Caco-2 (cell line): ENCODE data around the gene GRM6. TPM values are rescaled to one million over a fixed set of nuclear protein-coding genes. Genes with fewer than 3 reads are reported as not detected.

Experiments
- BruUV-seq: library from RNA; stranded (reverse); fragments of 400-500 nt; replicated peaks from 2 replicates; lab custom pipeline; 2021; lab: Mats Ljungman, UMichigan
- CTCF ChIA-PET: fragments of 300-600 bp; sonication (Branson Sonifier 250); formaldehyde crosslinking; loops from one replicate; lab custom pipeline; 2022; ENCODE audit warnings: antibody characterized with exemption; lab: Charles Lee
- POLR2A ChIA-PET: fragments of 300-600 bp; sonication (Branson Sonifier 250); formaldehyde crosslinking; loops from one replicate; lab custom pipeline; 2022; ENCODE audit warnings: antibody characterized with exemption; lab: Charles Lee
- DNase-seq, 2 experiments: peaks; one replicate each; pipeline versions ENCODE4 v3.0.0 to v3.0.0-alpha.2; 2020 to 2022
- H3K27me3 ChIP-seq: replicated peaks from 2 replicates; pipeline ENCODE4 v1.6.0; 2011; ENCODE audit warnings: low read length; ENCODE audit not compliant: control insufficient read depth, insufficient read depth
- H3K36me3 ChIP-seq: 2 replicates; pipeline ENCODE4 v1.5.1; 2011; ENCODE audit warnings: low read length; ENCODE audit not compliant: control insufficient read depth, insufficient read depth
- H3K4me1 ChIP-seq: fragments of 250-450 bp; sonication (Bioruptor Pico); 2 replicates; pipeline ENCODE4 v1.5.1; 2020; ENCODE audit warnings: mild to moderate bottlenecking
- H3K4me3 ChIP-seq: 2 replicates; pipeline ENCODE4 v1.5.1; 2011; ENCODE audit warnings: low read depth, mild to moderate bottlenecking, control low read depth, low read length
- H3K9me3 ChIP-seq: fragments of 250-450 bp; sonication (Bioruptor Pico); 2 replicates; pipeline ENCODE4 v1.5.1; 2020; ENCODE audit warnings: mild to moderate bottlenecking, moderate library complexity
- H3K27ac Mint-ChIP-seq: one replicate; pipeline ENCODE4 v1.8.0; 2022; ENCODE audit warnings: mixed read lengths; ENCODE audit not compliant: unreplicated experiment
- H3K27me3 Mint-ChIP-seq: one replicate; pipeline ENCODE4 v1.8.0; 2022; ENCODE audit warnings: mixed read lengths; ENCODE audit not compliant: insufficient read depth, unreplicated experiment
- H3K36me3 Mint-ChIP-seq: one replicate; pipeline ENCODE4 v1.8.0; 2022; ENCODE audit warnings: mild to moderate bottlenecking, mixed read lengths; ENCODE audit not compliant: insufficient read depth, unreplicated experiment
- H3K4me1 Mint-ChIP-seq: one replicate; pipeline ENCODE4 v1.8.0; 2022; ENCODE audit warnings: low read depth, mixed read lengths; ENCODE audit not compliant: unreplicated experiment
- H3K4me3 Mint-ChIP-seq: one replicate; pipeline ENCODE4 v1.8.0; 2022; ENCODE audit warnings: mild to moderate bottlenecking, moderate library complexity, mixed read lengths; ENCODE audit not compliant: unreplicated experiment
- H3K9me3 Mint-ChIP-seq: one replicate; pipeline ENCODE4 v1.8.0; 2022; ENCODE audit warnings: mixed read lengths; ENCODE audit not compliant: unreplicated experiment
- intact Hi-C: fragments of 100-400 bp; cut with micrococcal nuclease; formaldehyde crosslinking; loops from one replicate; pipeline ENCODE4 v1.10.0; 2022; ENCODE audit not compliant: unreplicated experiment
- total RNA-seq: library from RNA; stranded (reverse); gene quantifications from 2 replicates; pipeline ENCODE4 v1.2.3, GENCODE V29; 2022
- TF ChIP-seq, protein P1 (sequence below), 2 experiments: fragments of 200-600 bp in 1 of 2; IDR thresholded peaks; 1 replicate in 1 of 2; 2 replicates in 1 of 2; pipeline versions ENCODE4 v1.5.1 to v1.8.0; 2011 to 2022; ENCODE audit warnings: antibody characterized with exemption in 1 of 2, control low read depth in 1 of 2, inconsistent platforms in 1 of 2, low read depth in 1 of 2, low read length in 1 of 2, mild to moderate bottlenecking in 1 of 2, moderate library complexity in 1 of 2; ENCODE audit not compliant: insufficient read depth in 1 of 2, severe bottlenecking in 1 of 2, unreplicated experiment in 1 of 2

Gene GRM6
- total RNA-seq, 1 experiment from 2014 or later, result not detected

- H3K36me3 Mint-ChIP-seq, result no peaks in the 10 kb centered on the region
- no TSS peak for BruUV-seq
- intact Hi-C loops, result no loop called here
- Histone ChIP-seq H3K36me3 (no peaks in the 10 kb centered on the region), H3K9me3 (no peaks in the 10 kb centered on the region; the same call in 1 of the 2 replicates), H3K4me3 (no peak overlapping the region), H3K4me1 (no peaks in the 10 kb centered on the region), H3K27me3 (no peaks in the 10 kb centered on the region)
- DNase-seq, result no peak
- no peaks in the 10 kb centered on the region for H3K4me1 Mint-ChIP-seq
- ChIA-PET CTCF (no interaction called here), POLR2A (no interaction called here)
- no peak overlapping the region for H3K27ac Mint-ChIP-seq
- TF ChIP-seq, protein P1, sequence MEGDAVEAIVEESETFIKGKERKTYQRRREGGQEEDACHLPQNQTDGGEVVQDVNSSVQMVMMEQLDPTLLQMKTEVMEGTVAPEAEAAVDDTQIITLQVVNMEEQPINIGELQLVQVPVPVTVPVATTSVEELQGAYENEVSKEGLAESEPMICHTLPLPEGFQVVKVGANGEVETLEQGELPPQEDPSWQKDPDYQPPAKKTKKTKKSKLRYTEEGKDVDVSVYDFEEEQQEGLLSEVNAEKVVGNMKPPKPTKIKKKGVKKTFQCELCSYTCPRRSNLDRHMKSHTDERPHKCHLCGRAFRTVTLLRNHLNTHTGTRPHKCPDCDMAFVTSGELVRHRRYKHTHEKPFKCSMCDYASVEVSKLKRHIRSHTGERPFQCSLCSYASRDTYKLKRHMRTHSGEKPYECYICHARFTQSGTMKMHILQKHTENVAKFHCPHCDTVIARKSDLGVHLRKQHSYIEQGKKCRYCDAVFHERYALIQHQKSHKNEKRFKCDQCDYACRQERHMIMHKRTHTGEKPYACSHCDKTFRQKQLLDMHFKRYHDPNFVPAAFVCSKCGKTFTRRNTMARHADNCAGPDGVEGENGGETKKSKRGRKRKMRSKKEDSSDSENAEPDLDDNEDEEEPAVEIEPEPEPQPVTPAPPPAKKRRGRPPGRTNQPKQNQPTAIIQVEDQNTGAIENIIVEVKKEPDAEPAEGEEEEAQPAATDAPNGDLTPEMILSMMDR (IDR thresholded peaks at IDR 0.05; ENCODE audit: insufficient read depth in 1 of 2, low read depth in 1 of 2, low read length in 1 of 2, severe bottlenecking in 1 of 2, unreplicated experiment in 1 of 2), result no peak
- H3K27me3 Mint-ChIP-seq, result no peaks in the 10 kb centered on the region
- H3K4me3 Mint-ChIP-seq, result no peak overlapping the region
- peaks cover 33% of the 10 kb centered on the region for H3K9me3 Mint-ChIP-seq
These were observed 196 bp upstream of the GRM6 start for GRCh38 chr5:178995341-178995690.

DNA sequence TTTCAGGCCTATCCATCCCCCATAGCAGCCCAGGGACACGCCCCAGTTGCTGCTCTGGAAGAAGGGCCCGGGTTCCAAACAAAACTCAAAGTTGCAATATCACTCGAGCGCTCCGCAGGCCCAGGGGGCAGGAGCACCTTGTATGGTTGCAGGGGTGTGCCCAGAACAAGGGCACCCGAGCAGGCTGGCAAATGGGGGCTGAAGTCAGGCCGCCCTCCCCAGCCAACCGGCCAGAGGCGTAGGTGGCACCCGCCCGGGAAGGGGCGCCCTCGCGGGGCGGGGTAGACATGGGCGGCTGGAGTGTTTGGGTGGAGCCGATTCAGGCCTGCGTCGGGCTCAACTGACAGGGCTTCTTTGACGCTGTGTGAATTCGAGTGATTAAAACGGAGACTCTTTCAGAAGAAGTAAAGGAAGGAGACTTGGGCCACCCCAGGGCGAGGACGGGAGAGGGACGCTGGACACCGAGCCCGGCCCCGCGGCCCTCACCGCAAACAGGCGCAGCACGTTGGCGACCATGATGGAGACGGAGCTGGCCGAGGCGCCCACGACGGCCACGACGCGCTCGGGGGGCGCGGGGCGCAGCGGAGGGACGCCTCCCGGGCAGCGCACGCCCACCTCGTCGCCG, 1.1 kb downstream of the GRM6 start:
- H3K27me3 Mint-ChIP-seq, result no peaks in the 10 kb centered on the region
- H3K27ac Mint-ChIP-seq, result no peak overlapping the region
- intact Hi-C loops, result no loop called here

GRCh38 chr5:178993236-178993765, 1.8 kb downstream of the GRM6 start:
- no peaks in the 10 kb centered on the region for H3K27me3 ChIP-seq
- Mint-ChIP-seq H3K27ac (no peak overlapping the region), H3K27me3 (no peaks in the 10 kb centered on the region), H3K4me3 (no peak overlapping the region), H3K9me3 (peaks cover 35% of the 10 kb centered on the region), H3K36me3 (no peaks in the 10 kb centered on the region), H3K4me1 (no peaks in the 10 kb centered on the region)
- H3K4me1 ChIP-seq, result no peaks in the 10 kb centered on the region
- no TSS peak for BruUV-seq
- H3K36me3 ChIP-seq, result no peaks in the 10 kb centered on the region
- ChIA-PET POLR2A (no interaction called here), CTCF (no interaction called here)
- no peak for DNase-seq
- intact Hi-C loops, result no loop called here
- no peak overlapping the region for H3K4me3 ChIP-seq
- TF ChIP-seq, protein P1 (IDR thresholded peaks at IDR 0.05; ENCODE audit: insufficient read depth in 1 of 2, low read depth in 1 of 2, low read length in 1 of 2, severe bottlenecking in 1 of 2, unreplicated experiment in 1 of 2), result no peak
- peaks cover 5% of the 10 kb centered on the region; the same call in 1 of the 2 replicates for H3K9me3 ChIP-seq

More for the DNA sequence above, 1.1 kb downstream of the GRM6 start:
- Histone ChIP-seq H3K27me3 (no peaks in the 10 kb centered on the region), H3K4me1 (no peaks in the 10 kb centered on the region), H3K9me3 (no peaks in the 10 kb centered on the region; the same call in 1 of the 2 replicates), H3K36me3 (no peaks in the 10 kb centered on the region), H3K4me3 (no peak overlapping the region)
- ChIA-PET POLR2A (no interaction called here), CTCF (no interaction called here)
- H3K9me3 Mint-ChIP-seq, result peaks cover 33% of the 10 kb centered on the region
- no TSS peak for BruUV-seq
- TF ChIP-seq, protein P1 (IDR thresholded peaks at IDR 0.05; ENCODE audit: insufficient read depth in 1 of 2, low read depth in 1 of 2, low read length in 1 of 2, severe bottlenecking in 1 of 2, unreplicated experiment in 1 of 2), result no peak
- H3K36me3 Mint-ChIP-seq, result no peaks in the 10 kb centered on the region
- no peak overlapping the region for H3K4me3 Mint-ChIP-seq
- no peaks in the 10 kb centered on the region for H3K4me1 Mint-ChIP-seq
- DNase-seq, result no peak
